Measurements from ENCODE around the gene MOCOS. TPM values are rescaled to one million over a fixed set of nuclear protein-coding genes. Genes with fewer than 3 reads are reported as not detected.

The MOCOS gene
- 1 to 10 TPM; 1.0 to 1.3 TPM for total RNA-seq

- WGBS, 2 donors = 0% methylated on average over 18 to 66 of the region's 66 CpGs
- intact Hi-C loops (cut with DNase I) = no loop called here
- Histone ChIP-seq H3K27me3 (no peaks in the 10 kb centered on the region), H3K4me1 (peaks cover 15% of the 10 kb centered on the region), H3K4me3 (peak within 1 kb of the TSS; percentile 41 to 54), H3K36me3 (replicated peaks in 1 of 2; ENCODE audit: insufficient read depth in 1 of 2, low read depth in 2 of 2) (no peaks in the 10 kb centered on the region), H3K9me3 (no peaks in the 10 kb centered on the region), H3K27ac (peak within 1 kb of the TSS in 3 of 4 donors; percentile 41 to 60 (median 51))
- ATAC-seq (peak; percentile 94), DNase-seq (peak; percentile 85 to 90 (median 86))
- TF ChIP-seq CTCF (IDR thresholded peaks at IDR 0.05) (no peak), POLR2A (IDR thresholded peaks at IDR 0.05) (peak; percentile 58 to 69 (median 62))
Measured at GRCh38 chr18:36187193-36187825, at the start of gene MOCOS. TSS of gene MOCOS (plus strand) at chr18:36187497. CDS start at chr18:36187540, 43 bp downstream.

GRCh38 chr18:36139245-36139644, 48.1 kb upstream of the MOCOS start:
- Histone ChIP-seq H3K27me3 (no peaks in the 10 kb centered on the region), H3K9me3 (no peaks in the 10 kb centered on the region), H3K27ac (no peak overlapping the region), H3K4me3 (no peak overlapping the region), H3K36me3 (replicated peaks in 1 of 2; ENCODE audit: insufficient read depth in 1 of 2, low read depth in 2 of 2) (peaks cover 8 to 20% of the 10 kb centered on the region in 2 donors), H3K4me1 (no peaks in the 10 kb centered on the region)
- 86 to 96% methylated on average over 5 of the region's 5 CpGs for WGBS, 2 donors
- intact Hi-C loops (cut with DNase I) = no loop called here
- TF ChIP-seq CTCF (IDR thresholded peaks at IDR 0.05) (no peak), POLR2A (IDR thresholded peaks at IDR 0.05) (no peak)
- DNase-seq (no peak), ATAC-seq (no peak)

- ATAC-seq (no peak), DNase-seq (no peak)
- Histone ChIP-seq H3K4me3 (no peak overlapping the region), H3K4me1 (no peaks in the 10 kb centered on the region), H3K27me3 (no peaks in the 10 kb centered on the region), H3K9me3 (no peaks in the 10 kb centered on the region), H3K27ac (no peak overlapping the region), H3K36me3 (replicated peaks in 1 of 2; ENCODE audit: insufficient read depth in 1 of 2, low read depth in 2 of 2) (peaks cover 8 to 29% of the 10 kb centered on the region in 2 donors)
- intact Hi-C loops (cut with DNase I) = no loop called here
- TF ChIP-seq POLR2A (IDR thresholded peaks at IDR 0.05) = no peak
- WGBS, 2 donors = 90 to 97% methylated on average over 4 of the region's 4 CpGs
Measured at GRCh38 chr18:36141576-36141975, 45.7 kb upstream of the MOCOS start.

- no peak for DNase-seq
- Histone ChIP-seq H3K27ac (no peak overlapping the region), H3K36me3 (replicated peaks in 1 of 2; ENCODE audit: insufficient read depth in 1 of 2, low read depth in 2 of 2) (peaks cover 8 to 27% of the 10 kb centered on the region in 2 donors), H3K4me3 (no peak overlapping the region), H3K9me3 (no peaks in the 10 kb centered on the region), H3K4me1 (no peaks in the 10 kb centered on the region), H3K27me3 (no peaks in the 10 kb centered on the region)
- no peak for TF ChIP-seq CTCF (IDR thresholded peaks at IDR 0.05)
- TF ChIP-seq POLR2A (IDR thresholded peaks at IDR 0.05) = no peak
- intact Hi-C loops (cut with DNase I) = no loop called here
- no peak for ATAC-seq
- 92 to 95% methylated on average over 3 of the region's 3 CpGs for WGBS, 2 donors
Measured at GRCh38 chr18:36142751-36143150, 44.5 kb upstream of the MOCOS start.

GRCh38 chr18:36143391-36143790, 43.9 kb upstream of the MOCOS start:
- intact Hi-C loops (cut with DNase I) = no loop called here
- H3K4me3 ChIP-seq = no peak overlapping the region
- H3K27ac ChIP-seq = no peak overlapping the region
- no peaks in the 10 kb centered on the region for H3K9me3 ChIP-seq
- no peaks in the 10 kb centered on the region for H3K27me3 ChIP-seq
- no peak for ATAC-seq
- DNase-seq = no peak
- no peak for TF ChIP-seq POLR2A (IDR thresholded peaks at IDR 0.05)
- TF ChIP-seq CTCF (IDR thresholded peaks at IDR 0.05) = no peak
- 84 to 100% methylated on average over 2 of the region's 2 CpGs for WGBS, 2 donors
- no peaks in the 10 kb centered on the region for H3K4me1 ChIP-seq
- peaks cover 8 to 26% of the 10 kb centered on the region in 2 donors for H3K36me3 ChIP-seq (replicated peaks in 1 of 2; ENCODE audit: insufficient read depth in 1 of 2, low read depth in 2 of 2)

Measured in body of pancreas (tissue), 4 donors.